Neural progenitor cell (in vitro differentiated cells): ENCODE data around the gene EMILIN1. TPM values are rescaled to one million over a fixed set of nuclear protein-coding genes. Genes with fewer than 3 reads are reported as not detected.

Source experiments
- DNase-seq: peaks from one replicate; pipeline ENCODE4 v3.0.0-alpha.2; 2016; ENCODE audit warnings: low spot score
- H2AFZ ChIP-seq: fragments of 200-600 bp; sonication (generic); replicated peaks from 2 replicates; pipeline ENCODE4 v1.6.1; 2016; ENCODE audit warnings: antibody characterized with exemption
- H3F3A ChIP-seq: fragments of 200-600 bp; sonication (generic); 2 replicates; pipeline ENCODE4 v1.6.1; 2016; ENCODE audit warnings: antibody characterized with exemption, low read depth
- H3K27ac ChIP-seq: fragments of 200-600 bp; sonication (generic); 2 replicates; pipeline ENCODE4 v1.5.1; 2016; ENCODE audit warnings: mild to moderate bottlenecking
- H3K27me3 ChIP-seq: fragments of 200-600 bp; sonication (generic); 2 replicates; pipeline ENCODE4 v1.6.1; 2016; ENCODE audit warnings: mild to moderate bottlenecking, moderate library complexity
- H3K36me3 ChIP-seq: fragments of 200-600 bp; sonication (generic); 2 replicates; pipeline ENCODE4 v1.5.1; 2016
- H3K4me1 ChIP-seq: fragments of 200-600 bp; sonication (generic); 2 replicates; pipeline ENCODE4 v1.6.1; 2016; ENCODE audit warnings: mixed run types
- H3K4me2 ChIP-seq: fragments of 200-600 bp; sonication (generic); 2 replicates; pipeline ENCODE4 v1.6.1; 2016
- H3K4me3 ChIP-seq: fragments of 200-600 bp; sonication (generic); 2 replicates; pipeline ENCODE4 v1.5.1; 2016
- H3K79me2 ChIP-seq: fragments of 200-600 bp; sonication (generic); 2 replicates; pipeline ENCODE4 v1.6.1; 2016; ENCODE audit warnings: low read depth
- H3K9ac ChIP-seq: fragments of 200-600 bp; sonication (generic); 2 replicates; pipeline ENCODE4 v1.6.1; 2016
- H3K9me3 ChIP-seq: fragments of 200-600 bp; sonication (generic); 2 replicates; pipeline ENCODE4 v1.5.1; 2016; ENCODE audit warnings: low read depth
- H4K20me1 ChIP-seq: fragments of 200-600 bp; sonication (generic); 2 replicates; pipeline ENCODE4 v1.6.1; 2016; ENCODE audit warnings: low read depth
- H3K27ac Mint-ChIP-seq: 3 replicates; pipeline ENCODE4 v1.8.0; 2021; ENCODE audit warnings: mixed read lengths
- H3K27me3 Mint-ChIP-seq: 2 replicates; pipeline ENCODE4 v1.8.0; 2022; ENCODE audit warnings: low read depth, mild to moderate bottlenecking, inconsistent platforms, moderate library complexity, mixed read lengths; ENCODE audit not compliant: insufficient read depth
- H3K36me3 Mint-ChIP-seq: 3 replicates; pipeline ENCODE4 v1.8.0; 2021; ENCODE audit warnings: mixed read lengths
- H3K4me1 Mint-ChIP-seq: 3 replicates; pipeline ENCODE4 v1.8.0; 2021; ENCODE audit warnings: mixed read lengths
- H3K4me3 Mint-ChIP-seq: 3 replicates; pipeline ENCODE4 v1.8.0; 2021; ENCODE audit warnings: mild to moderate bottlenecking, moderate library complexity, mixed read lengths
- H3K9me3 Mint-ChIP-seq: 3 replicates; pipeline ENCODE4 v1.8.0; 2020; ENCODE audit warnings: mixed read lengths
- CTCF ChIP-seq: fragments of 200-600 bp; sonication (generic); IDR thresholded peaks from 2 replicates; pipeline ENCODE4 v1.5.1; 2017; ENCODE audit warnings: antibody characterized with exemption, mild to moderate bottlenecking
- EZH2 ChIP-seq: fragments of 200-600 bp; sonication (generic); IDR thresholded peaks from 2 replicates; pipeline ENCODE4 v1.6.1; 2017; ENCODE audit warnings: antibody characterized with exemption, mild to moderate bottlenecking, moderate library complexity
- EZH2phosphoT487 ChIP-seq: fragments of 200-600 bp; sonication (generic); IDR thresholded peaks from 2 replicates; pipeline ENCODE4 v1.6.1; 2017; ENCODE audit warnings: antibody characterized with exemption
- total RNA-seq: library from RNA; depleted of rRNA; stranded (reverse); fragments of >200 nt; gene quantifications from 2 replicates; pipeline ENCODE4 v1.2.3, GENCODE V29; 2015; ENCODE audit warnings: low replicate concordance

Gene EMILIN1
- total RNA-seq, 1 donor from 2014 or later = 0.15 TPM

- Histone ChIP-seq H3F3A (no peaks in the 10 kb centered on the region), H3K36me3 (no peaks in the 10 kb centered on the region), H3K27ac (no peak overlapping the region), H3K4me2 (no peak overlapping the region), H3K27me3 (no peaks in the 10 kb centered on the region), H4K20me1 (no peaks in the 10 kb centered on the region), H3K79me2 (no peaks in the 10 kb centered on the region), H2AFZ (no peak overlapping the region), H3K9me3 (no peaks in the 10 kb centered on the region), H3K9ac (no peak overlapping the region), H3K4me3 (no peak overlapping the region), H3K4me1 (no peaks in the 10 kb centered on the region)
- no peak for TF ChIP-seq EZH2phosphoT487
- no peak for TF ChIP-seq EZH2
- no peak for TF ChIP-seq CTCF
- H3K27ac Mint-ChIP-seq = peak overlapping the region; percentile 83
- peaks cover 16% of the 10 kb centered on the region for H3K27me3 Mint-ChIP-seq
- DNase-seq = no peak
- peak overlapping the region; percentile 62 for H3K4me3 Mint-ChIP-seq
- no peaks in the 10 kb centered on the region for H3K9me3 Mint-ChIP-seq
- peaks cover 12% of the 10 kb centered on the region for H3K4me1 Mint-ChIP-seq
- no peaks in the 10 kb centered on the region for H3K36me3 Mint-ChIP-seq
These were observed 17.0 kb downstream of the EMILIN1 start for GRCh38 chr2:27095427-27095744.

GRCh38 chr2:27095745-27096651 lies 17.6 kb downstream of the EMILIN1 start:
- Histone ChIP-seq H3K9me3 (no peaks in the 10 kb centered on the region), H2AFZ (peak overlapping the region; percentile 94), H3K9ac (no peak overlapping the region), H4K20me1 (no peaks in the 10 kb centered on the region), H3K4me2 (peak overlapping the region; percentile 70), H3F3A (no peaks in the 10 kb centered on the region), H3K27me3 (no peaks in the 10 kb centered on the region), H3K36me3 (no peaks in the 10 kb centered on the region), H3K27ac (no peak overlapping the region), H3K79me2 (no peaks in the 10 kb centered on the region), H3K4me1 (no peaks in the 10 kb centered on the region), H3K4me3 (peak overlapping the region; percentile 28)
- Mint-ChIP-seq H3K36me3 (no peaks in the 10 kb centered on the region), H3K4me3 (peak overlapping the region; percentile 62), H3K27ac (peak overlapping the region; percentile 83), H3K27me3 (peaks cover 16% of the 10 kb centered on the region), H3K4me1 (peaks cover 12% of the 10 kb centered on the region), H3K9me3 (no peaks in the 10 kb centered on the region)
- DNase-seq = peak; percentile 80
- TF ChIP-seq EZH2 (no peak), CTCF (no peak), EZH2phosphoT487 (no peak)

GRCh38 chr2:27096748-27097297 lies 18.4 kb downstream of the EMILIN1 start:
- Histone ChIP-seq H3K36me3 (no peaks in the 10 kb centered on the region), H2AFZ (no peak overlapping the region), H4K20me1 (no peaks in the 10 kb centered on the region), H3K9ac (no peak overlapping the region), H3K27me3 (no peaks in the 10 kb centered on the region), H3K79me2 (no peaks in the 10 kb centered on the region), H3K4me3 (no peak overlapping the region), H3K4me1 (no peaks in the 10 kb centered on the region), H3F3A (no peaks in the 10 kb centered on the region), H3K4me2 (no peak overlapping the region), H3K27ac (no peak overlapping the region), H3K9me3 (no peaks in the 10 kb centered on the region)
- no peak for DNase-seq
- Mint-ChIP-seq H3K9me3 (no peaks in the 10 kb centered on the region), H3K27me3 (peaks cover 16% of the 10 kb centered on the region), H3K36me3 (no peaks in the 10 kb centered on the region), H3K27ac (no peak overlapping the region), H3K4me3 (peak overlapping the region; percentile 67), H3K4me1 (peaks cover 9% of the 10 kb centered on the region)
- no peak for TF ChIP-seq CTCF
- TF ChIP-seq EZH2 = no peak
